Lower lobe of right lung (tissue), 2 donors: ENCODE measurements around the gene HTT. TPM values are rescaled to one million over a fixed set of nuclear protein-coding genes. Genes with fewer than 3 reads are reported as not detected.

Source experiments
- ATAC-seq, 2 donors: fragments of 200-7000 bp; cut with Tn5 transposase; one replicate each; pipeline ENCODE4 v1.9.1; 2020 to 2022; ENCODE audit warnings: mild to moderate bottlenecking in 2 of 2, moderate library complexity in 2 of 2
- DNase-seq: peaks from one replicate; pipeline ENCODE4 v3.0.0-alpha.2; 2020
- H3K27ac ChIP-seq: fragments of 200-600 bp; one replicate; pipeline ENCODE4 v1.8.0; 2022
- H3K27me3 ChIP-seq: fragments of 200-600 bp; one replicate; pipeline ENCODE4 v1.8.0; 2022; ENCODE audit warnings: low read depth
- H3K36me3 ChIP-seq: fragments of 200-600 bp; one replicate; pipeline ENCODE4 v1.8.0; 2022; ENCODE audit warnings: mild to moderate bottlenecking
- H3K4me1 ChIP-seq: fragments of 200-600 bp; one replicate; pipeline ENCODE4 v1.8.0; 2022
- H3K4me3 ChIP-seq: fragments of 200-600 bp; one replicate; pipeline ENCODE4 v1.8.0; 2022; ENCODE audit warnings: mild to moderate bottlenecking
- H3K9me3 ChIP-seq: fragments of 200-600 bp; one replicate; pipeline ENCODE4 v1.8.0; 2022
- CTCF ChIP-seq: fragments of 200-600 bp; IDR thresholded peaks from one replicate; pipeline ENCODE4 v1.8.0; 2022; ENCODE audit warnings: antibody characterized with exemption, mild to moderate bottlenecking
- intact Hi-C: fragments of 100-400 bp; cut with DNase I; formaldehyde crosslinking; loops from one replicate; pipeline ENCODE4 v1.11.0; 2022
- total RNA-seq: library from RNA; stranded (reverse); fragmentation: NEBNext Ultra II Directional; extraction: Animal tissue kit (Norgen Biotek cat#: 25700); gene quantifications from one replicate; pipeline ENCODE4 v1.2.1, GENCODE V29; 2021
- donor health status: DM: no; HTN: yes; CAD: no; lungs with severe emphysema.

Gene HTT
- total RNA-seq, 1 donor from 2014 or later: 73.1 TPM

DNA sequence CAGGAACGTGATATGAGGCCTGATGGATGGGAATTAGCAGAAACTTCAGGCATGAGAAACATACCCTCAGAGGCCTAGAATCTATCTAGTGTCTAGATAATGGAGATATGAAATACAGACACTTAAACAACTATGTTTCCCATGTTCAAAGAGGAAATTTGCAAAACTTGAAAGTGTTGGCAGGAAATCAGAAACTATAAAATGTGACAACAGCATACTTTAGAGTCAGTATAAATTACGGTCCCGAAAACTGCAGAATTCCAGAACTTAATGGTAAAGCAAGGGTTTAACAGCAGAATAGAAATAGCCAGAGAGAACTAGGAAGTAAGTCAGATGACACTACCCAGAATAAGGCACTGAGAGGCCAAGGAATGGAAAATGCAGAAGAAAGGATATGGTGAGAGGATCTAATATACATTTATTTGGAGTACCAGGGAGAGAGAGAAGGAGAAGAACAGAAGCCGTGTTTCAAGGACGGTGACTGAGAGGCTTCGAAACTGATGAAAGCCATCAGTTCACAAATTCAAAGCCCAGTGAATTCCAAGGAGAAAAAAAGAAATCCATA lies 7.6 kb upstream of the HTT start:
- Histone ChIP-seq H3K27ac (no peak overlapping the region), H3K36me3 (no peaks in the 10 kb centered on the region), H3K27me3 (no peaks in the 10 kb centered on the region), H3K4me3 (no peak overlapping the region), H3K4me1 (no peaks in the 10 kb centered on the region), H3K9me3 (no peaks in the 10 kb centered on the region)
- intact Hi-C loops: no loop called here
- ATAC-seq: no peak
- DNase-seq: no peak
- no peak for TF ChIP-seq CTCF

DNA sequence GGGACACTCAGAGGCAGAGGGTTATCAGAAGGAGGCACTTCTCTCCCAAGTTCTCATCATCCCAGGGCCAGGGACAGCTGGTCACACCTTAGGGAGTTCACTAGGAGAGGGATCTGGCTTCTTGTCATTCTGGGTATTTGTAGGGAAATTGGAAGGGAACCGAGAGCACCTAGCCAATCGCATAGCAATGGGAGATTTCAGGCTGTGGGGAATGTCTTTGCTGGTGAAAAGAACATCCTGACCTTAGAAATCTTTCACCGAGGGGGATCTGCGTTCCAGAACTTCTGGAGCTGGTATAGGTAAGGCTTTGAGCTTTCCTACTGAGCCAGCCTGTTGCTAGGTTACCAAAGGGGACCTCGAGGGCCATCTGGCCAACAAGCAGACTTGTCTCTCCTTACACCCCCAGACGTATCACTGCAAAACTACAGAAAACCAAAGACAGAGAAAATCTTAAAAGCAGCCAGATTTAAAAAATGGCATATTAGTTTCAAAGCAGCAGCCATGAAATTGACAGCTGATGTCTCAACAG lies 6.9 kb upstream of the HTT start:
- Histone ChIP-seq H3K36me3 (no peaks in the 10 kb centered on the region), H3K4me1 (no peaks in the 10 kb centered on the region), H3K9me3 (no peaks in the 10 kb centered on the region), H3K4me3 (no peak overlapping the region), H3K27me3 (no peaks in the 10 kb centered on the region), H3K27ac (no peak overlapping the region)
- ATAC-seq: no peak
- intact Hi-C loops: no loop called here
- TF ChIP-seq CTCF: no peak
- DNase-seq: no peak

GRCh38 chr4:3069661-3070199 lies 4.8 kb upstream of the HTT start:
- Histone ChIP-seq H3K9me3 (no peaks in the 10 kb centered on the region), H3K4me1 (peaks cover 5% of the 10 kb centered on the region), H3K27ac (no peak overlapping the region), H3K36me3 (no peaks in the 10 kb centered on the region), H3K4me3 (no peak overlapping the region), H3K27me3 (no peaks in the 10 kb centered on the region)
- intact Hi-C loops: no loop called here
- DNase-seq (no peak), ATAC-seq (no peak)
- TF ChIP-seq CTCF: no peak

DNA sequence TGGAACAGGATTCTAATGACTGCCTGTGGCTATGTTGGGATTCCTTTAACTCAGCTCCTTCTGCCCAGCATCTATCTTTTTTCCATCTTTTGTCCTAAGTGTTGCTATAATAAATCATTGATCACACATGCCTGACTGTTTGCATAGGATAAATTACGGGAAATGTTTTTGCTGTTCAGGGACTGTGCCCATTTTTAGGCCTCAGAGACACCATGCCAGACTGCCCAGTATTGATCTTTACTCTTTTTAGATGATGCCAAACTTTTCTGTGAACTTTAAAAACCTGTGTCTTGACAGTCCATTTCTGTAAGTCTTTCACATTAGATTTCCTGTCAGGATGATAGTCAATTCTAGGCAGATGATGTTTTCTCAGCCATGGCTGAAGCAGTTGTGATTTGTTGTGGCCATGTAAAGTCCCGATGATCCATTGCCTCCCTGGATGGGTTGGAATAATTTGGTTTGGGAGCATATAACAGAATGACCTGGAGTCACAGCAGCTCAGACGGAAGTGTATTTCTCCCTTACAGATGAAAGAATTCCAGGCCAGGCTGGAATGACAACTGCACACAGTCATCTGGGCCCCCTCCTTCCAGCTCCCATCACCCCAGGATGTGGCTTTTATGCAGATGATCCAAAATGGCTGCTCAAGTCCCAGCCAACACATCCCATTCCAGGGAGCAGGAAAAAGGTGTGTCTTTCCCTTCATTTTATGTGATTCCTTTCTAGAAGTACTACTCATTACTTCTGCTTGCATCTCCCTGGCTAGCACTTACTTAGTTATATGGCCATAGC lies 3.6 kb upstream of the HTT start:
- Histone ChIP-seq H3K4me1 (peaks cover 9% of the 10 kb centered on the region), H3K27me3 (no peaks in the 10 kb centered on the region), H3K36me3 (no peaks in the 10 kb centered on the region), H3K27ac (no peak overlapping the region), H3K4me3 (no peak overlapping the region), H3K9me3 (no peaks in the 10 kb centered on the region)
- intact Hi-C loops: no loop called here
- ATAC-seq (no peak), DNase-seq (no peak)
- no peak for TF ChIP-seq CTCF

- Histone ChIP-seq H3K27me3 (no peaks in the 10 kb centered on the region), H3K36me3 (no peaks in the 10 kb centered on the region), H3K27ac (no peak overlapping the region), H3K9me3 (no peaks in the 10 kb centered on the region), H3K4me1 (peaks cover 18% of the 10 kb centered on the region), H3K4me3 (no peak overlapping the region)
- no peak for ATAC-seq
- intact Hi-C loops: no loop called here
- TF ChIP-seq CTCF: no peak
- no peak for DNase-seq
Measured at GRCh38 chr4:3071811-3072210, 2.7 kb upstream of the HTT start.
